Measurements from ENCODE around the gene MMRN2. TPM values are rescaled to one million over a fixed set of nuclear protein-coding genes. Genes with fewer than 3 reads are reported as not detected.

MMRN2 gene
- total RNA-seq, 3 donors from 2014 or later: 5.7 to 11.5 (median 8.3) TPM

- Histone ChIP-seq H3K9me3 (no peaks in the 10 kb centered on the region), H3K4me3 (no peak overlapping the region), H3K4me1 (ENCODE audit: low read depth) (peaks cover 35% of the 10 kb centered on the region), H3K36me3 (ENCODE audit: low read depth) (no peaks in the 10 kb centered on the region)
- peak; percentile 95 to 96 (median 96) for DNase-seq
- peak; percentile 87 for ATAC-seq
- intact Hi-C loops (cut with DNase I, micrococcal nuclease): no loop called here
- TF ChIP-seq CTCF (IDR thresholded peaks at IDR 0.05): no peak
Measured at GRCh38 chr10:86971232-86971991, 14.0 kb upstream of the MMRN2 start.

GRCh38 chr10:86970982-86971231, 13.5 kb upstream of the MMRN2 start:
- ATAC-seq: peak; percentile 6
- no peak for TF ChIP-seq CTCF (IDR thresholded peaks at IDR 0.05)
- intact Hi-C loops (cut with DNase I, micrococcal nuclease): no loop called here
- DNase-seq: no peak
- Histone ChIP-seq H3K4me3 (peak overlapping the region; percentile 9), H3K4me1 (ENCODE audit: low read depth) (peaks cover 35% of the 10 kb centered on the region), H3K9me3 (no peaks in the 10 kb centered on the region), H3K36me3 (ENCODE audit: low read depth) (no peaks in the 10 kb centered on the region)

DNA sequence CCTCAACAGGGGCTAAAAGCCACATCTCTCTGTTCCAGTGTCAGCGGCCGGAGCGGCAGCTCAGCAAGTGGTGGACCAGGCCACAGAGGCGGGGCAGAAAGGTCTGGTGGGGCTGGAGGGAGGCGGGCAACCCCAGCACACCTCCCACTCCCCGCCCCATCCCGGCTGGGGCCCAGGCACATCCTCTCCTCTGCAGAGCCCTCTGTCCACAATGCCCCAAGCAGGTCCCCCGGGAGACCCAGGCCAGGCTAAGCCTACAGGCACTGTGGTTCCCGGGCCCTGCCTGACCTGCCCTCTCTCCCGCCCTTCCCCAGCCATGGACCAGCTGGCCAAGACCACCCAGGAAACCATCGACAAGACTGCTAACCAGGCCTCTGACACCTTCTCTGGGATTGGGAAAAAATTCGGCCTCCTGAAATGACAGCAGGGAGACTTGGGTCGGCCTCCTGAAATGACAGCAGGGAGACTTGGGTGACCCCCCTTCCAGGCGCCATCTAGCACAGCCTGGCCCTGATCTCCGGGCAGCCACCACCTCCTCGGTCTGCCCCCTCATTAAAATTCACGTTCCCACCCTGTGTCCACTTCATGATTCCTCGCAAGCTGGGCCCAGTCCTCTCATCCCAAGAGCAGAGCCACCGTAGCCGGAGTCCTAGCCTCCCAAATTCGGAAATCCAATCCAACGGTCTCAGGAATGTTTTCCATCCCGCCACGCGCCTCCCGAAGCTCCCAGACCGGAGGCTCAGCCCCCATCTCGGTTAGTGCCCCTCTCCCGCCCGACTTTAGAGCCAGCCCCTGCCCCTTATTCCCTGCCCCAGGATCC, 13.0 kb upstream of the MMRN2 start:
- DNase-seq: peak; percentile 51 to 83 (median 68)

DNA sequence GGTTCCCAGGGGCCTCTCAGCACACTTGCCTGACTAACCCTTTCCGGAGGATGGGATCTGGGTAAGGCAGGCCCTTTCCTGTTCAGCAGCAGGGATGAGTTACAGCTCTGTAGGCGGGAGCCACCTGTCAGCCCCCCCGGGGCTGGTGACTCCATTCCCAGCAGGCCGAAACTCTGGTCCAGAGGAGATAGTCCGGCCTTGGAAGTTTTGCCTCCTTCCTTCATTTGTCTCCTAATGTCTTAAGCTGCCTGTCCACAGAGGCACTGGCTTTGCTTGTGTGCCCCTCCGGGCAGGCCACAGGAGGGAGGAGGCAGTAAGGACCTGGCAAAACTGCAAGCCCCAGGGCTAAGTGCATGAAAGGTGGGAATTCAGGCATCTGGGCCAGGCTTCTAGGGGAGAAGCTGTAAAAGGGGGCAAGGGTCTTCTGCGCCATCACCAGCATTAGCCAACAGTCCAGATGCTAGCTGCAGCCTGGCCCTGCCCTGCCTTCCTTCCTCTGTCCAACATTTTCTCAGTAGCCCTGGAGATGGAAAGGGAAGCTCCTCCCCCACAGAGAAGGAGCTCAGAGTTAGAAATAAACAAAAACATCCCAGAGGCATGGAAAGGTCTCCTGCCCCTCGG, 12.1 kb upstream of the MMRN2 start:
- H3K9me3 ChIP-seq: no peaks in the 10 kb centered on the region
- no peaks in the 10 kb centered on the region for H3K36me3 ChIP-seq (ENCODE audit: low read depth)
- DNase-seq (no peak), ATAC-seq (no peak)
- no peak overlapping the region for H3K4me3 ChIP-seq
- no peak for TF ChIP-seq CTCF (IDR thresholded peaks at IDR 0.05)
- intact Hi-C loops (cut with DNase I, micrococcal nuclease): no loop called here
- H3K4me1 ChIP-seq (ENCODE audit: low read depth): peaks cover 35% of the 10 kb centered on the region

More for the DNA sequence above, 13.0 kb upstream of the MMRN2 start:
- Histone ChIP-seq H3K4me3 (peak overlapping the region; percentile 9), H3K36me3 (ENCODE audit: low read depth) (no peaks in the 10 kb centered on the region), H3K4me1 (ENCODE audit: low read depth) (peaks cover 35% of the 10 kb centered on the region), H3K9me3 (no peaks in the 10 kb centered on the region)
- intact Hi-C loops (cut with DNase I, micrococcal nuclease): no loop called here
- no peak for ATAC-seq
- TF ChIP-seq CTCF (IDR thresholded peaks at IDR 0.05): no peak

GRCh38 chr10:86968994-86969355, 11.6 kb upstream of the MMRN2 start:
- no peaks in the 10 kb centered on the region for H3K9me3 ChIP-seq
- intact Hi-C loops (cut with DNase I, micrococcal nuclease): no loop called here

More at GRCh38 chr10:86968994-86969355, 11.6 kb upstream of the MMRN2 start:
- no peaks in the 10 kb centered on the region for H3K36me3 ChIP-seq (ENCODE audit: low read depth)
- peaks cover 35% of the 10 kb centered on the region for H3K4me1 ChIP-seq (ENCODE audit: low read depth)
- no peak for ATAC-seq
- H3K4me3 ChIP-seq: no peak overlapping the region
- no peak for TF ChIP-seq CTCF (IDR thresholded peaks at IDR 0.05)
- DNase-seq: no peak

All from mucosa of descending colon (tissue), 3 donors.